ENCODE data around the gene EIF2S1.
"Not testable (repeated sequence)": the region's sequence is repeated elsewhere in the genome, so short reads cannot be mapped to it uniquely, and the experiment has no call there.

EIF2S1 gene

DNA sequence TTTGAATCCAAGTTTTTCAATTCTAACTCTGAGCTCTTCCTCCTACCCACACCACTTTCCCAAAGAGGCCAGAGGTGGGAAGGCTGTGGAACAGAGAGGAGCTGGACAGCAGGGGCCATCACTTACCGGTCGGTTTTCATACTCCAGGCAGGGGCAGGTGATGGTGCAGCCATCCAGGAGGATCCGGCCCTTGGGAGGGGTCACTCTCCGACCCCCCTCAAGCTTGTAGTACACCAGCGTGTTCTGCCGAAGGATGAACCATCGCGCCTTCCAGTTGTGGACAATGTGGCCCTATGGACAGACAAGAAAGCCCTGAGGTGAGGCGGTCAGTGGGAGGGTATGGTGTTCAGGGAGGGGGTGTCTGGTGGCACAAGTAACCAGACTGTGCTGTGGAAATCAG lies 37.4 kb downstream of the EIF2S1 start:
- Mint-ChIP-seq H3K27ac (no peak overlapping the region), H3K9me3 (no peaks in the 10 kb centered on the region), H3K27me3 (ENCODE audit: low read depth) (no peaks in the 10 kb centered on the region), H3K4me3 (no peak overlapping the region), H3K4me1 (no peaks in the 10 kb centered on the region), H3K36me3 (ENCODE audit: low read depth) (no peaks in the 10 kb centered on the region)
- TF ChIP-seq, protein P1, sequence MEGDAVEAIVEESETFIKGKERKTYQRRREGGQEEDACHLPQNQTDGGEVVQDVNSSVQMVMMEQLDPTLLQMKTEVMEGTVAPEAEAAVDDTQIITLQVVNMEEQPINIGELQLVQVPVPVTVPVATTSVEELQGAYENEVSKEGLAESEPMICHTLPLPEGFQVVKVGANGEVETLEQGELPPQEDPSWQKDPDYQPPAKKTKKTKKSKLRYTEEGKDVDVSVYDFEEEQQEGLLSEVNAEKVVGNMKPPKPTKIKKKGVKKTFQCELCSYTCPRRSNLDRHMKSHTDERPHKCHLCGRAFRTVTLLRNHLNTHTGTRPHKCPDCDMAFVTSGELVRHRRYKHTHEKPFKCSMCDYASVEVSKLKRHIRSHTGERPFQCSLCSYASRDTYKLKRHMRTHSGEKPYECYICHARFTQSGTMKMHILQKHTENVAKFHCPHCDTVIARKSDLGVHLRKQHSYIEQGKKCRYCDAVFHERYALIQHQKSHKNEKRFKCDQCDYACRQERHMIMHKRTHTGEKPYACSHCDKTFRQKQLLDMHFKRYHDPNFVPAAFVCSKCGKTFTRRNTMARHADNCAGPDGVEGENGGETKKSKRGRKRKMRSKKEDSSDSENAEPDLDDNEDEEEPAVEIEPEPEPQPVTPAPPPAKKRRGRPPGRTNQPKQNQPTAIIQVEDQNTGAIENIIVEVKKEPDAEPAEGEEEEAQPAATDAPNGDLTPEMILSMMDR (IDR thresholded peaks at IDR 0.05; ENCODE audit: unreplicated experiment in 3 of 3): no peak

GRCh38 chr14:67400434-67400833 lies 40.3 kb downstream of the EIF2S1 start:
- Mint-ChIP-seq H3K9me3 (no peaks in the 10 kb centered on the region), H3K27me3 (ENCODE audit: low read depth) (no peaks in the 10 kb centered on the region), H3K27ac (no peak overlapping the region), H3K36me3 (ENCODE audit: low read depth) (no peaks in the 10 kb centered on the region), H3K4me3 (no peak overlapping the region), H3K4me1 (no peaks in the 10 kb centered on the region)
- TF ChIP-seq, protein P1 (IDR thresholded peaks at IDR 0.05; ENCODE audit: unreplicated experiment in 3 of 3): no peak

- H3K4me3 Mint-ChIP-seq: no peak overlapping the region
- TF ChIP-seq, protein P1 (IDR thresholded peaks at IDR 0.05; ENCODE audit: unreplicated experiment in 3 of 3): no peak
- no peaks in the 10 kb centered on the region for H3K9me3 Mint-ChIP-seq
- no peaks in the 10 kb centered on the region for H3K27me3 Mint-ChIP-seq (ENCODE audit: low read depth)
- no peak overlapping the region for H3K27ac Mint-ChIP-seq
- no peaks in the 10 kb centered on the region for H3K36me3 Mint-ChIP-seq (ENCODE audit: low read depth)
- no peaks in the 10 kb centered on the region for H3K4me1 Mint-ChIP-seq
Observed at GRCh38 chr14:67405771-67406170, 45.6 kb downstream of the EIF2S1 start.

GRCh38 chr14:67408122-67408801 lies 48.1 kb downstream of the EIF2S1 start:
- H3K27ac Mint-ChIP-seq; H3K4me3 Mint-ChIP-seq; H3K36me3 Mint-ChIP-seq (ENCODE audit: low read depth); H3K4me1 Mint-ChIP-seq; H3K9me3 Mint-ChIP-seq; H3K27me3 Mint-ChIP-seq (ENCODE audit: low read depth): not testable (repeated sequence)

DNA sequence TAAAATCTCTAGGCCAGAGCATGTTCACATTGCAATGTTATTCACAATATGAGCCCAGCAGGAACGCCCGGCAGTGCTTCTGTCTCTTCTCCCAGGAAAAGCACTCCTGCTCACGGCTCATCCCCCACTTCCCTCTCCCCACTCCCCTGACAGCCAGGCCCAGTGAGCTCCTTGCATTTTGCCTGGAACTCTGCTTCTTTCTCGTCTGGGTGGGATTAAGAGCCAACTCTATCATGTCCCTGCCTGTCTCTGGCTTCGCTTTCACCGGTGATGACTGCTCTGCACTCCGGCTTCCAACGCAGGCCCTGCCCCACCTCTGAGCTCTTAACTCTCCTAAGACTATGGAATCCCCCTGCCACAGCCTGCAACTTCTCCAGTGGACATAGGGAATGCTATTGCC lies 49.3 kb downstream of the EIF2S1 start:
- Mint-ChIP-seq H3K4me3 (no peak overlapping the region), H3K36me3 (ENCODE audit: low read depth) (no peaks in the 10 kb centered on the region), H3K9me3 (no peaks in the 10 kb centered on the region), H3K27me3 (ENCODE audit: low read depth) (peaks cover 5% of the 10 kb centered on the region), H3K4me1 (no peaks in the 10 kb centered on the region), H3K27ac (no peak overlapping the region)
- TF ChIP-seq, protein P1 (IDR thresholded peaks at IDR 0.05; ENCODE audit: unreplicated experiment in 3 of 3): no peak

- peaks cover 5% of the 10 kb centered on the region for H3K27me3 Mint-ChIP-seq (ENCODE audit: low read depth)
- H3K36me3 Mint-ChIP-seq (ENCODE audit: low read depth): no peaks in the 10 kb centered on the region
- H3K4me1 Mint-ChIP-seq: no peaks in the 10 kb centered on the region
- H3K9me3 Mint-ChIP-seq: no peaks in the 10 kb centered on the region
- H3K27ac Mint-ChIP-seq: no peak overlapping the region
- H3K4me3 Mint-ChIP-seq: no peak overlapping the region
- TF ChIP-seq, protein P1 (IDR thresholded peaks at IDR 0.05; ENCODE audit: unreplicated experiment in 3 of 3): no peak
Observed at GRCh38 chr14:67410313-67410712, 50.2 kb downstream of the EIF2S1 start.

All from nephron (organoid).